ENCODE results near the gene PHF2. TPM values are rescaled to one million over a fixed set of nuclear protein-coding genes. Genes with fewer than 3 reads are reported as not detected.

Gene PHF2
- total and polyA plus RNA-seq, 9 of the 15 experiments (the other 6 are each of a cell fraction or from before 2014, with no cell fraction given) = 0.37 to 14.4 (median 8.1) TPM

DNA sequence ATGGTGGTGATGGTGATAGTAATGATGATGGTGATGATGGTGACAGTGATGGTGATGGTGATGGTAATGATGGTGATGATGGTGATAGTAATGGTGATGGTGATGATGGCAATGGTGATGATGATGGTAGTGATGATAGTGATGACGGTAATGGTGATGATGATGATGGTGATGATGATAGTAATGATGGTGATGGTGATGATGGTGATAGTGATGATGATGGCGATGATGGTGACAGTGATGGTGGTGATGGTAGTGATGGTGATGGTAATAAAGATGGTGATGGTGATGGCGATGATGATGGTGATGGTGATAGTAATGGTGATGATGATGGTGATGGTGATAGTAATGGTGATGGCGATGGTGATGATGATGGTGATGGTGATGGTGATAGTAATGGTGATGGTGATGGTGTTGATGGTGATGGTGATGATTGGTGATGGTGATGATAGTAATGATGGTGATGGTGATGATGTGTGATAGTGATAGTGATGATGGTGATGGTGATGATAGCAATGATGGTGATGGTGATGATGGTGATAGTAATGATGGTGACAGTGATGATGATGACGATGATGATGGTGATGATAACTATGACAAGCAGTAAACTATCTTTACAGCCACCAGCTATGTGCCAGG lies 38.6 kb downstream of the PHF2 start (continued):
- no peak for TF ChIP-seq PURB (CRISPR knock-in tag; IDR thresholded peaks at IDR 0.05; ENCODE audit: low read depth)
- peak in 1 of 2 experiments; percentile 36; a peak in 1 of 4 replicates for TF ChIP-seq KDM1A (IDR thresholded peaks at IDR 0.05)
- no peak for TF ChIP-seq ZNF79 (CRISPR knock-in tag; IDR thresholded peaks at IDR 0.05; ENCODE audit: low read depth)

DNA sequence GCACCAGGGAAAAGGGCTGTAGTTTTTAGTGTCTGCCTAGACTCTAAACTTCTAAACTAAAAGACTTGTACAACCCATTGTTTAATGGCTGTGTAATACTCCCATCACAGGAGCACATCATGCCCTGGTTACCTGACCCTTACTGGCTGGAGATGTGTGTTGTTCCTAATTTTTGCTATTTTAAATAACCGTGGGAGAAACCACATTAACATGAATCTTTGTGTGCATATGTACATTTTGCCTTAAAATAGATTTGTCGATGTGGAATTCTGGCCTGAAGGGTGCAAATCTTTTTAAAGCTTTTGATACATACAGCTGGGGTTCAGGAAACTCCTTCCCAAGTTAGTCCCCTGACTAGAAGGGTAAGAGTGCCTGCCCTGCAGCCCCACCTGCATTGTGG lies 39.7 kb downstream of the PHF2 start:
- FAIRE-seq (no peak), DNase-seq (ENCODE audit: extremely low read depth in 1 of 4, low spot score in 3 of 4) (no peak), ATAC-seq (no peak)
- TF ChIP-seq RFX7 (CRISPR knock-in tag; IDR thresholded peaks at IDR 0.05) (no peak), KHSRP (IDR thresholded peaks at IDR 0.05) (no peak), CBFA2T3 (IDR thresholded peaks at IDR 0.05) (no peak), HDAC3 (IDR thresholded peaks at IDR 0.05; ENCODE audit: borderline replicate concordance, partially characterized antibody) (no peak)
- BruUV-seq (replicated peaks) = no TSS peak
- intact Hi-C loops (cut with micrococcal nuclease) (no loop called here), in situ Hi-C loops (cut with MboI) (no loop called here)
- WGBS (ENCODE audit: insufficient coverage, low coverage, missing lambda C conversion rate) = 3% methylated on average over 2 of the region's 2 CpGs
- H3K4me3 ChIP-seq = no peak overlapping the region
- ChIA-PET CTCF (ENCODE audit: low intra/inter-chr PET ratio) (no interaction called here), POLR2A (no interaction called here)
- no peak overlapping the region for H3K4me2 ChIP-seq (ENCODE audit: insufficient read depth, low read length)
- H3K9me3 ChIP-seq (replicated peaks; ENCODE audit: control insufficient read depth, insufficient read depth, low read depth, low read length) = no peaks in the 10 kb centered on the region
- H3K27ac ChIP-seq (ENCODE audit: extremely low read depth, low read depth, low read length) = no peak overlapping the region
- H3K27me3 ChIP-seq (ENCODE audit: control insufficient read depth in 2 of 2, insufficient read depth in 2 of 2, low read length in 2 of 2) = no peaks in the 10 kb centered on the region
- no peaks in the 10 kb centered on the region for H3K36me3 ChIP-seq (ENCODE audit: control insufficient read depth, insufficient read depth, low read length)
- H3K9ac ChIP-seq (ENCODE audit: insufficient read depth in 1 of 2, low read depth in 2 of 2, low read length in 2 of 2) = no peak overlapping the region
- H4K20me1 ChIP-seq (replicated peaks; ENCODE audit: control insufficient read depth, insufficient read depth, low read length) = peaks cover 8% of the 10 kb centered on the region; the same call in 1 of the 2 replicates
- no peaks in the 10 kb centered on the region; the same call in 2 of the 3 replicates for H3K79me2 ChIP-seq (ENCODE audit: control insufficient read depth, insufficient read depth, low read length)
- H3K4me1 ChIP-seq (replicated peaks in 1 of 2; ENCODE audit: control insufficient read depth in 2 of 2, insufficient read depth in 2 of 2, low read length in 2 of 2) = peaks cover 0 to 14% of the 10 kb centered on the region in 2 experiments; a peak in 2 of 5 replicates
- H3K9me1 ChIP-seq (ENCODE audit: control insufficient read depth, insufficient read depth, low read length) = peaks cover 3% of the 10 kb centered on the region
- H2AFZ ChIP-seq (ENCODE audit: low read depth, low read length) = no peak overlapping the region
